GM18858 (cell line): ENCODE data around the gene MORF4L2.

Experiments used
- ATAC-seq: cut with Tn5 transposase; IDR thresholded peaks from one replicate; pipeline ENCODE4 v1.9.1; 2021; ENCODE audit not compliant: unreplicated experiment

Gene MORF4L2

GRCh38 chrX:103637604-103638338, 48.7 kb downstream of the MORF4L2 start:
- no peak for ATAC-seq

DNA sequence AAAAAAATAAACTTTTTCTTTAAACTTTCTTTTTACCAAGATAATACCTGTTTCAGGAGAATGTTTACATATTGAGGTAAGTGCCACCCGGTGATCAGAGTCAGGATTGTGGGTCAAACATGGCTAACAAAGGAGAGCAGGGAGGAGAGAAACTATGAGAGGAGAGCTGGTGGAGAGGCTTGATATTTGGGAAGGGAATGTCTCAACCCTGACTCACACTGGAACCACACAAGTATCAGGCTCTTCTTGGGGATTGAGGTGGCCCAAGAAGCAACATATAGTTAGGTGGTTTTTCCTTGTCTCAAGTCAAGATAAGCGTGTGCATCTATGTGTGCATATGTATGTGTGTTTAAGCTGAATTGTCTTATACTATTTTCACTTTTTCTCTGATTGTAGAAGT, 51.1 kb downstream of the MORF4L2 start:
- ATAC-seq, result no peak

DNA sequence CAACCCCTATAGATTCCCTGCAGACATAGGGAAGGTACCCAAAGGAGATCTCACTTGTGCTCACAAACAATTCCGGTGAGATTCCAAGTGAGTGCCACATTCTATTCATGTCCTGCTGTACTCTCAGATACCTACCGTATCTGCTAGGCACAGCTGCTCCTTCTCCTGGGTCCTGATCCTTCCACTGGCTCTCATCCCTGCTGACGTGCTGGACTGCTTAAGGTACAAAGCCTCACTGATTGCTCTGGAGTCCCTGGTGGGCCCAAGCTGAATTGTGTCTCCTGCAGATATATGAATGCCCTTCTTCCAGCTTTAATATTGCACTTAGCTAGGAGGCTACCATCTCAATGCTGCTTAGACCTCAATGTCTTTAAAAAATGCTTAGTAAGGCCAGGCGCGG, 55.4 kb downstream of the MORF4L2 start:
- ATAC-seq, result no peak

DNA sequence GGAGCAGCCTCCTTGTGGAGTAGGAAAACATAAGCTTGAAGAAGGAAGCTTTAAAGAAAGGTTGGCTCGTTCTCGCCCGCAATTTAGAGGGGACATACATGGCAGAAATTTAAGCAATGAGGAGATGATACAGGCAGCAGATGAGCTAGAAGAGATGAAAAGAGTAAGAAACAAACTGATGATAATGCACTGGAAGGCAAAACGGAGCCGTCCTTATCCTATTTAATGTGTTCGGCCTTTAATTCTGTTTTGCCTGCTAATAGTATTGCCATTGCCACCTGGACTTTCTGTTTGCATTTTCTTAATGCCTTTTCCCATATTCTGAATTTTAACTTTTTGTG, 56.4 kb downstream of the MORF4L2 start:
- no peak for ATAC-seq

DNA sequence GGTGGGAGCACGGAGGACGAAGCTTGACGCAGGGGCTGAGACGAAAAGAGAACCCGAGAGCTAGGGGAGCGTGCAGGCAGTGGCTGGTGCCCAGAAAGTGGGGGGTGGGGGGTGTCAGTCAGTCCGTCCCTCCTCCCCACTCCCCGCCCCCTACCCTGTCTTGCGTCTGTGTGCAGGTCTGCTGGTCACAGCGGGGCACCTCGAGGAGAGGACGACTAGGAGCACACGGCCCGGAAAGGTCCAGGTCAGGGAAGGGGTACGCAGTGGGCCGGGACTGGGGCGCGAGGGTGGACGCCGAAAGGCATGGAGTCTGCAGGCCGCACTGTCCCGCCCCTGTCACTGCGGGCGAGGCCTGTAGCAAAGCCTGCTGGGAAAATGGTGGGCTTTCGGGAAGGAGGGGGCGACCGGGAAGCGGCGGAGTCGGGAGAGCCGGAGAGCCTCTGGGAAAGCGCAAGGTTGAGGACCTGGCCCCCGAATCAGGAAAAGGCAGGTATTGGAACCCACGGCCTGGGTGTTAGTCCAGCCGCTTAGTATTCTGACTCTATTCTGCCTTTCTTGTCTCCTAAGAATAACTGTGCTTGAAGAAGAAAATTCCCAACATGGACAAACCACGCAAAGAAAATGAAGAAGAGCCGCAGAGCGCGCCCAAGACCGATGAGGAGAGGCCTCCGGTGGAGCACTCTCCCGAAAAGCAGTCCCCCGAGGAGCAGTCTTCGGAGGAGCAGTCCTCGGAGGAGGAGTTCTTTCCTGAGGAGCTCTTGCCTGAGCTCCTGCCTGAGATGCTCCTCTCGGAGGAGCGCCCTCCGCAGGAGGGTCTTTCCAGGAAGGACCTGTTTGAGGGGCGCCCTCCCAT, 57.0 kb downstream of the MORF4L2 start:
- ATAC-seq, result no peak

DNA sequence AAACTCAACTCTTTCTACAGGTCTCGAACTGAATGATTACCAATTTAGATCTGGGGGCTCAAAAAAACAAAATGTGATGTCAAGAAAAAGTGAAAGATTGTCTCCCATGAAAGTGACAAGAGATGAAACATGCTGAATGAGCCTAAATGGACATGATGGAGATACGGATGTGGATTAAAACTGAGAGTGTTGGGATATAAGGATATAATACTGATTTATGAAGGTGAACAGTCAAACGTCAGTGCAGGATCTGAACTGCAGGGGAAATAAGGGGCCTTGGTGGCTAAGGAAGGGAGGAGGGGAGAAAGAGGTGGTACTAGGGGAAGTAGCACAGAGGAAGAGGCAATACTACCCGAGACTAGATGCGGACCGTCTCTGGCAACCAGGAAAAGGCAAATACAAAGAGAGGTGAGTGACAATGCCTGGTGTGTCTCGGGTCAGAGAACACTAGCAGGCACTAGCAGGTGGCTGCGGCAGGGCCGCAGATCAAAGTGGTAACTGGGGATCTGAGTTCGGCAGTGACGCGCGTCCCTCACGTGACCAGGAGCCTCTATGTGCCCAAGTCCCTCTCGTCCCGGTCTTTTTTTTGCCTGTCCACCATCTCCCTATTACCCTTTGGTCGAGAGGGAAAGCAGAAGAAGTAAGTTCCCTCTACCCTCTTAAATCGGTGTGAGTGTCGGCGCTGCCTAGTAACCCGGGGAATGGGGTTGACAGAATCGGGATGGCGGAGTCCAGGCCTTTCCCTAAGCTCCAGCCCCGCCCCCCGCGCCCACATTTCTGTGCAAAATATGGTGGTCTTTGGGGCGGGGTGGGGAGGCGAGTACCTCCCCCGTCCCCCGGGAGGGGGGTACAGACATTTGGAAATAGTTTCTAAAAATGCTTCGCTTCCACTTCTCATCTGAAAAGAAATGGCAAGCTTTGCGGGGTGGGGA, 57.8 kb downstream of the MORF4L2 start, which contains the start of gene TCEAL1:
Gene TCEAL1 (plus strand): TSS at position 590 of the 932 bp plus-strand sequence. CDS start 942 bp downstream, outside the sequence.
- peak; percentile 64 for ATAC-seq

DNA sequence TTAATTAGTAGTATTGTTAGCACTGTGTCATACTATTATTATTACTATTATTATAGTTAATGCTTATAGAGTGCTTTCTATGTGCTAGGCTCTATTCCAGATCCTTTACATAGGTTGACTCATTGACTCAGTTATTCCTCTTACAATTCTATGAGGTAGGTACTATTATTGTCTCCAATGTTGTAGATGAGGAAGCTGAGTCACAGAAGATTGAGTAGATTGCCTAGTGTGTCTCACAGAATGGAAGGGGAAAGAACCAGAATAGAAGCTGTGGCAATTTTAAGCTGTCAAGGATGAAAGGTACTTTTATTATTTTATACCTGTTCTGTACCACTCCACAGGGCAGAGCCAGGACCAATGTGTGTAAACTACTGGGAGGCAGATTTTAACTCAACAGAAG, 59.6 kb downstream of the MORF4L2 start:
- ATAC-seq, result no peak
